Gastroesophageal sphincter (tissue), 4 donors: ENCODE results near the gene ASPA. TPM values are rescaled to one million over a fixed set of nuclear protein-coding genes. Genes with fewer than 3 reads are reported as not detected.

Experiments
- ATAC-seq: fragments of 150-250 bp; one replicate; pipeline ENCODE4 v1.9.1; 2016; ENCODE audit warnings: mild to moderate bottlenecking, moderate library complexity
- H3K27ac ChIP-seq, 4 donors: fragments of 200-600 bp; sonication (generic) in 3 of 4; 1 replicate in 3 of 4; 2 replicates in 1 of 4; pipeline ENCODE4 v1.5.1; 2016 to 2019
- H3K27me3 ChIP-seq: fragments of 200-600 bp; sonication (generic); one replicate; pipeline ENCODE4 v1.5.1; 2019
- H3K36me3 ChIP-seq, 2 donors: fragments of 200-600 bp; sonication (generic); one replicate each; pipeline ENCODE4 v1.5.1; 2019; ENCODE audit warnings: control low read depth in 1 of 2
- H3K4me1 ChIP-seq, 3 donors: fragments of 200-600 bp; sonication (generic); 1 replicate in 2 of 3; 2 replicates in 1 of 3; pipeline ENCODE4 v1.5.1; 2016 to 2019; ENCODE audit warnings: control low read depth in 2 of 3
- H3K4me3 ChIP-seq, 2 donors: fragments of 200-600 bp; sonication (generic); one replicate each; pipeline ENCODE4 v1.5.1; 2019; ENCODE audit warnings: mild to moderate bottlenecking in 1 of 2, moderate library complexity in 1 of 2
- H3K9me3 ChIP-seq, 3 donors: fragments of 200-600 bp; sonication (generic); one replicate each; pipeline ENCODE4 v1.5.1; 2017 to 2019; ENCODE audit warnings: control low read depth in 2 of 3
- EP300 ChIP-seq: sonication (generic); formaldehyde crosslinking; IDR thresholded peaks from one replicate; pipeline ENCODE4 v1.6.1; 2017; ENCODE audit warnings: antibody characterized with exemption, mild to moderate bottlenecking
- POLR2A ChIP-seq, 2 donors: fragments of 450-650 bp; IDR thresholded peaks; one replicate each; pipeline ENCODE4 v1.6.1; 2017; ENCODE audit warnings: antibody characterized with exemption in 2 of 2, mild to moderate bottlenecking in 2 of 2, moderate library complexity in 1 of 2
- POLR2AphosphoS5 ChIP-seq: sonication (generic); formaldehyde crosslinking; IDR thresholded peaks from one replicate; pipeline ENCODE4 v1.6.1; 2017; ENCODE audit warnings: antibody characterized with exemption
- WGBS, 2 donors: methylation state at CpG; one replicate each; pipeline ENCODE4 v1.1.5; 2018; ENCODE audit warnings: low coverage in 1 of 2; 5-methylcytosine and 5-hydroxymethylcytosine counted together
- total RNA-seq, 4 donors: library from RNA; depleted of rRNA; stranded (reverse); fragments of >200 nt; gene quantifications; one replicate each; pipeline ENCODE4 v1.1.0, GENCODE V29; 2016
- TF ChIP-seq, protein P1 (sequence below), 4 experiments: fragments of 200-600 bp in 2 of 4; fragments of 450-650 bp in 2 of 4; sonication (generic) in 1 of 4; IDR thresholded peaks; one replicate each; pipeline ENCODE4 v1.5.1; 2017 to 2019; ENCODE audit warnings: antibody characterized with exemption in 4 of 4, mild to moderate bottlenecking in 2 of 4, moderate library complexity in 2 of 4

Gene ASPA
- total RNA-seq, 4 donors from 2014 or later = 1.4 to 3.4 (median 2.7) TPM

DNA sequence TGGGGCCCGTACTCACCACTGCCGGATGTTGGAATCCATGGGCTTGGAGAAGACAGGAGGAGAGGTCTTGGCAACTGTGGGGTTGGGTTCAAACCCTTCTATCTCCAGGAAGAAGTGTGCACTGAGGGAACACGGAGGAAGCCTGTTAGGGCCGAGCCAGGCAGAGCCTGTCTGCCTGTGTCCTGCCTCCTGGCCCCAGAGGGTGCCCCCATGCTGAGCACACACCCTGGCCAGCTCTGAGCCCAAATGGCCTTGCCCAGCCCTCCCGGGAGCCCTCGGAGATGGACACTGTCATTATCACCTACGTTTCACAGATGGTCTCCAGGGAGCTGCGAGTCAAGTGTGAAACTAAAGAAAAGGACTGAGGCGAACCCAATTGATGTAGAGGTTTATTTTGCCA, 69.4 kb downstream of the ASPA start:
- no peak for ATAC-seq
- H3K4me3 ChIP-seq = no peak overlapping the region
- TF ChIP-seq EP300 (no peak), POLR2AphosphoS5 (no peak), POLR2A (IDR thresholded peaks at IDR 0.05) (no peak)
- TF ChIP-seq, protein P1, sequence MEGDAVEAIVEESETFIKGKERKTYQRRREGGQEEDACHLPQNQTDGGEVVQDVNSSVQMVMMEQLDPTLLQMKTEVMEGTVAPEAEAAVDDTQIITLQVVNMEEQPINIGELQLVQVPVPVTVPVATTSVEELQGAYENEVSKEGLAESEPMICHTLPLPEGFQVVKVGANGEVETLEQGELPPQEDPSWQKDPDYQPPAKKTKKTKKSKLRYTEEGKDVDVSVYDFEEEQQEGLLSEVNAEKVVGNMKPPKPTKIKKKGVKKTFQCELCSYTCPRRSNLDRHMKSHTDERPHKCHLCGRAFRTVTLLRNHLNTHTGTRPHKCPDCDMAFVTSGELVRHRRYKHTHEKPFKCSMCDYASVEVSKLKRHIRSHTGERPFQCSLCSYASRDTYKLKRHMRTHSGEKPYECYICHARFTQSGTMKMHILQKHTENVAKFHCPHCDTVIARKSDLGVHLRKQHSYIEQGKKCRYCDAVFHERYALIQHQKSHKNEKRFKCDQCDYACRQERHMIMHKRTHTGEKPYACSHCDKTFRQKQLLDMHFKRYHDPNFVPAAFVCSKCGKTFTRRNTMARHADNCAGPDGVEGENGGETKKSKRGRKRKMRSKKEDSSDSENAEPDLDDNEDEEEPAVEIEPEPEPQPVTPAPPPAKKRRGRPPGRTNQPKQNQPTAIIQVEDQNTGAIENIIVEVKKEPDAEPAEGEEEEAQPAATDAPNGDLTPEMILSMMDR (IDR thresholded peaks at IDR 0.05) = no peak
- H3K36me3 ChIP-seq = no peaks in the 10 kb centered on the region
- no peaks in the 10 kb centered on the region for H3K4me1 ChIP-seq
- H3K9me3 ChIP-seq = no peaks in the 10 kb centered on the region
- 29% methylated on average over 4 of the region's 9 CpGs; no CpG with 5 or more reads in 1 of the 2 donors for WGBS, 2 donors
- H3K27ac ChIP-seq = no peak overlapping the region
- peaks cover 15% of the 10 kb centered on the region for H3K27me3 ChIP-seq

DNA sequence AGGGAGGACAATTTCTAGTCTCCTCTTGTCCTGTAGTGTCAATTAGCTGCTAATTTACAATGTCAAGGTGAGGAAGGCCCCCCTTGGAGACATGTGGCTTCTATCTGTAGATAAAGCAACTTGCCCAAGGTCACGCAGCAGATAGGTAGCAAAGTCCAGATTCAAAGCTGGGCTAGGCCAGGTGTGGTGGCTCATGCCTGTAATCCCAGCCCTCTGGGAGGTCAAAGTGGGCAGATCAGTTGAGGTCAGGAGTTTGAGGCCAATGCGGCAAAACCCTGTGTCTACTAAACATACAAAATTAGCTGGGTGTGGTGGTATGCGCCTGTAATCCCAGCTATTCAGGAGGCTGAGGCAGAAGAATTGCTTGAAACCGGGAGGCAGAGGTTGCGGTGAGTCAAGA, 70.7 kb downstream of the ASPA start:
- H3K36me3 ChIP-seq = no peaks in the 10 kb centered on the region
- no peaks in the 10 kb centered on the region for H3K4me1 ChIP-seq
- 80% methylated on average over 1 of the region's 5 CpGs; no CpG with 5 or more reads in 1 of the 2 donors for WGBS, 2 donors
- no peak overlapping the region for H3K27ac ChIP-seq
- H3K9me3 ChIP-seq = no peaks in the 10 kb centered on the region
- no peak for ATAC-seq
- TF ChIP-seq POLR2AphosphoS5 (no peak), EP300 (no peak), POLR2A (IDR thresholded peaks at IDR 0.05) (no peak)
- TF ChIP-seq, protein P1 (IDR thresholded peaks at IDR 0.05) = no peak
- peaks cover 15% of the 10 kb centered on the region for H3K27me3 ChIP-seq
- H3K4me3 ChIP-seq = no peak overlapping the region

DNA sequence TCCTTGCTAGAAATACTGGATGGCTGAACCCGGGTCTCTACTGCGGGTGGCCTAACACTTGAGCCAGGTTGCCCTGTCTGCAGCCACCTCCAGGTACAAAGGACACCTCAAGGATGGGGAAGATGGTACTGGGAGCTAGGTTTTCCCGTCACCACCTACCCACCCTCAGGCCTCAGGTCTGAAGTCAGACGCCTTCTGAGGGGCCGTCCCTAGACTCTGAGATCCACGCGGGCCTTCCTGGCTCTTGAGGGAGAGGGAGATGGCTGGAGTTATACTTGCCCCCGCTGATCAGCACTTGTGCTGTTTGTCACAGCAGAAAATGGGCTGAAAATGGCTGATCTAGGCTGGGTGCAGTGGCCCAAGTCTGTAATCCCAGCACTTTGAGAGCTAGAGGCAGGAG, 71.2 kb downstream of the ASPA start:
- WGBS, 2 donors = no CpG with 5 or more reads among the region's 8 CpGs
- H3K4me3 ChIP-seq = no peak overlapping the region

DNA sequence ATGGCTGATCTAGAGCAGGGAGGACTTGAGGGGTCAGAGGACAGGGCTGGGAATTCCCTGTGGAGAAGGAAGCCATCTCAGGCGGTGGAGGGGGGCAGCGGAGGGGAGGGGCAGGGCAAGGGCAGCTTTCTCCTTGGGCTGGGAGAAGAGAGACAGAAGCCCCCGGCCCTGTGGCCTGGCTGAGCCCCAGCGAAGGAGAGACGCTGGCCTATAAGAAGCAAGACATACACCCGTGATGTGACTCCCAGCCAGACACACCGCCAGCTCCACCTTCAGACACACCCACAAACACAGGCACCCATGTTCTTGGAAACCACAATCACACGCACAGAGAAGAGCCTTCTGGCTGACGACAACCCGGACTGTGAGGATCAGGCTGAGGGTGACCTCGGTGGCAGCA, 71.8 kb downstream of the ASPA start:
- H3K27ac ChIP-seq = no peak overlapping the region
- H3K36me3 ChIP-seq = no peaks in the 10 kb centered on the region
- no peak for ATAC-seq
- WGBS, 2 donors = 66 to 93% methylated on average over 3 to 4 of the region's 11 CpGs
- no peaks in the 10 kb centered on the region for H3K9me3 ChIP-seq
- H3K27me3 ChIP-seq = peaks cover 15% of the 10 kb centered on the region
- TF ChIP-seq POLR2AphosphoS5 (no peak), EP300 (no peak), POLR2A (IDR thresholded peaks at IDR 0.05) (no peak)
- TF ChIP-seq, protein P1 (IDR thresholded peaks at IDR 0.05) = no peak
- H3K4me1 ChIP-seq = no peaks in the 10 kb centered on the region
- H3K4me3 ChIP-seq = no peak overlapping the region

More for the DNA sequence above, 71.2 kb downstream of the ASPA start:
- H3K4me1 ChIP-seq = no peaks in the 10 kb centered on the region
- H3K27me3 ChIP-seq = peaks cover 15% of the 10 kb centered on the region
- no peak for ATAC-seq
- no peaks in the 10 kb centered on the region for H3K9me3 ChIP-seq
- TF ChIP-seq, protein P1 (IDR thresholded peaks at IDR 0.05) = no peak
- TF ChIP-seq EP300 = no peak
- no peak overlapping the region for H3K27ac ChIP-seq
- H3K36me3 ChIP-seq = no peaks in the 10 kb centered on the region

DNA sequence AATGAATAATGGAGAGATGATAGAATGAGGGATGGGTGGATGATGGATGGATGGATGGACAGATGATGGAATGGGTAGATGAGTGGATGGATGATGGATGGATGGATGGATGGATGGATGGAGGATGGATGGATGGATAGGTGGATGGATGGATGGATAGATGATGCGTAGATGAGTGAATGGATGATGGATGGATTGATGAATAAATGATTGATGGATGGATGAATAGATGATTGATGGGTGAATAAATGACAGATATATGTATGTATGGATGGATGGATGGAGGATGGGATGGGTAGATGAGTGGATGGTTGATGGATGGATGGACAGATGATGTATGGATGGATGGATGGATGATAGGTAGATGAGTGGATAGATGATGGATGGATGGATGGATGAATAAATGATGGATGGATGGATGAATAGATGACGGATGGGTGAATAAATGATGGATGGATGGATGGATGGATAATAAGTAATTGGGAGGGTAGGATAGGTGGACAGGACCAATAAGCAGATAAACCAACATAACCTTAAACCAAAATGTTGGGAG, 73.9 kb downstream of the ASPA start:
- TF ChIP-seq POLR2A (IDR thresholded peaks at IDR 0.05) (no peak), EP300 (no peak), POLR2AphosphoS5 (no peak)
- TF ChIP-seq, protein P1 (IDR thresholded peaks at IDR 0.05) = no peak
- peaks cover 16% of the 10 kb centered on the region for H3K27me3 ChIP-seq
- H3K9me3 ChIP-seq = no peaks in the 10 kb centered on the region
- no peak overlapping the region for H3K4me3 ChIP-seq
- H3K36me3 ChIP-seq = no peaks in the 10 kb centered on the region
- no peak for ATAC-seq
- no peaks in the 10 kb centered on the region for H3K4me1 ChIP-seq
- no peak overlapping the region for H3K27ac ChIP-seq
- WGBS, 2 donors = 93 to 96% methylated on average over 2 of the region's 2 CpGs
